GM23338 (cell line): ENCODE measurements around the gene BMF.

Experiments used
- CREB1 ChIP-seq: fragments of 250-450 bp; sonication (Bioruptor Pico); IDR thresholded peaks from 2 replicates; pipeline ENCODE4 v1.5.0; 2020; ENCODE audit warnings: low read depth, mild to moderate bottlenecking, moderate library complexity
- CTCF ChIP-seq, 2 experiments: fragments of 200-600 bp in 1 of 2; sonication (generic) in 1 of 2; conservative IDR thresholded peaks; 2 replicates each; pipeline versions ENCODE4 v1.5.1 to v1.6.1; 2016 to 2017; ENCODE audit warnings: antibody characterized with exemption in 2 of 2, low read depth in 2 of 2, mild to moderate bottlenecking in 2 of 2, moderate library complexity in 1 of 2
- ETS1 ChIP-seq: IDR thresholded peaks from 2 replicates; pipeline ENCODE4 v1.6.1; 2016; ENCODE audit warnings: antibody characterized with exemption
- EZH2 ChIP-seq: fragments of 200-600 bp; sonication (generic); IDR thresholded peaks from one replicate; pipeline ENCODE4 v1.8.0; 2017; ENCODE audit warnings: antibody characterized with exemption, mild to moderate bottlenecking, low read depth; ENCODE audit not compliant: unreplicated experiment
- EZH2phosphoT487 ChIP-seq: fragments of 200-600 bp; sonication (generic); IDR thresholded peaks from one replicate; pipeline ENCODE4 v1.8.1; 2018; ENCODE audit warnings: antibody characterized with exemption; ENCODE audit not compliant: unreplicated experiment
- POLR2AphosphoS5 ChIP-seq: IDR thresholded peaks from 2 replicates; pipeline ENCODE4 v1.6.1; 2016; ENCODE audit warnings: antibody characterized with exemption, low read depth
- REST ChIP-seq: IDR thresholded peaks from one replicate; pipeline ENCODE4 v1.6.1; 2018; ENCODE audit warnings: antibody characterized with exemption; ENCODE audit not compliant: unreplicated experiment

GRCh38 chr15:40102897-40103858 is 5.5 kb downstream of the BMF start:
- TF ChIP-seq REST: no peak
- no peak for TF ChIP-seq CTCF (conservative IDR thresholded peaks at IDR 0.05; ENCODE audit: low read depth in 2 of 2)
- TF ChIP-seq EZH2phosphoT487: no peak
- no peak for TF ChIP-seq EZH2
- no peak for TF ChIP-seq CREB1 (CRISPR knock-in tag)
- TF ChIP-seq POLR2AphosphoS5: no peak
- TF ChIP-seq ETS1: no peak
